ENCODE data around the gene NCBP3. TPM values are rescaled to one million over a fixed set of nuclear protein-coding genes. Genes with fewer than 3 reads are reported as not detected.

NCBP3 gene
- total RNA-seq, 1 donor, result 10.8 TPM

GRCh38 chr17:3814361-3814760, 31.7 kb downstream of the NCBP3 start:
- no peak for DNase-seq (ENCODE audit: low read depth in 2 of 3, low spot score in 2 of 3)

GRCh38 chr17:3813171-3813570, 32.9 kb downstream of the NCBP3 start:
- no peak for DNase-seq (ENCODE audit: low read depth in 2 of 3, low spot score in 2 of 3)

- DNase-seq (ENCODE audit: low read depth in 2 of 3, low spot score in 2 of 3), result no peak
Observed at GRCh38 chr17:3812771-3813170, 33.3 kb downstream of the NCBP3 start.

GRCh38 chr17:3812284-3812683, 33.8 kb downstream of the NCBP3 start:
- no peak for DNase-seq (ENCODE audit: low read depth in 2 of 3, low spot score in 2 of 3)

- no peak for DNase-seq (ENCODE audit: low read depth in 2 of 3, low spot score in 2 of 3)
Observed at GRCh38 chr17:3810019-3810418, 36.0 kb downstream of the NCBP3 start.

- DNase-seq (ENCODE audit: low read depth in 2 of 3, low spot score in 2 of 3), result no peak
Observed at GRCh38 chr17:3809135-3809534, 36.9 kb downstream of the NCBP3 start.

- no peak for DNase-seq (ENCODE audit: low read depth in 2 of 3, low spot score in 2 of 3)
Observed at GRCh38 chr17:3808701-3809100, 37.3 kb downstream of the NCBP3 start.

- no peak for DNase-seq (ENCODE audit: low read depth in 2 of 3, low spot score in 2 of 3)
Observed at GRCh38 chr17:3805581-3805980, 40.5 kb downstream of the NCBP3 start.

GRCh38 chr17:3804503-3804931, 41.5 kb downstream of the NCBP3 start:
- DNase-seq (ENCODE audit: low read depth in 2 of 3, low spot score in 2 of 3), result no peak

- DNase-seq (ENCODE audit: low read depth in 2 of 3, low spot score in 2 of 3), result no peak
Observed at GRCh38 chr17:3803308-3803640, 42.8 kb downstream of the NCBP3 start.

GRCh38 chr17:3802461-3803307, 43.4 kb downstream of the NCBP3 start:
- DNase-seq (ENCODE audit: low read depth in 2 of 3, low spot score in 2 of 3), result no peak

GRCh38 chr17:3801792-3802191, 44.3 kb downstream of the NCBP3 start:
- DNase-seq (ENCODE audit: low read depth in 2 of 3, low spot score in 2 of 3), result no peak

- no peak for DNase-seq (ENCODE audit: low read depth in 2 of 3, low spot score in 2 of 3)
Observed at GRCh38 chr17:3801347-3801746, 44.7 kb downstream of the NCBP3 start.

- DNase-seq (ENCODE audit: low read depth in 2 of 3, low spot score in 2 of 3), result no peak
Observed at GRCh38 chr17:3800362-3801271, 45.4 kb downstream of the NCBP3 start, which contains the start of gene ITGAE. ITGAE (minus strand) TSS chr17:3801188; CDS start chr17:3801144, 44 bp downstream.

GRCh38 chr17:3799181-3799945, 46.7 kb downstream of the NCBP3 start:
- DNase-seq (ENCODE audit: low read depth in 2 of 3, low spot score in 2 of 3), result peak in 1 of 3 donors; percentile 24

GRCh38 chr17:3798273-3799180, 47.5 kb downstream of the NCBP3 start:
- DNase-seq (ENCODE audit: low read depth in 2 of 3, low spot score in 2 of 3), result no peak

- DNase-seq (ENCODE audit: low read depth in 2 of 3, low spot score in 2 of 3), result no peak
Observed at GRCh38 chr17:3796822-3797170, 49.2 kb downstream of the NCBP3 start.

GRCh38 chr17:3796110-3796821, 49.8 kb downstream of the NCBP3 start:
- peak; percentile 14 to 71 (median 61) for DNase-seq (ENCODE audit: low read depth in 2 of 3, low spot score in 2 of 3)

- no peak for DNase-seq (ENCODE audit: low read depth in 2 of 3, low spot score in 2 of 3)
Observed at GRCh38 chr17:3795390-3796102, 50.5 kb downstream of the NCBP3 start.

Data from hematopoietic multipotent progenitor cell (in vitro differentiated cells).